HG02571 (cell line): ENCODE measurements around the gene LIME1.

ENCODE experiments used
- ATAC-seq: cut with Tn5 transposase; IDR thresholded peaks from one replicate; pipeline ENCODE4 v1.9.1; 2021; ENCODE audit warnings: mild to moderate bottlenecking, moderate library complexity; ENCODE audit not compliant: unreplicated experiment

Gene LIME1

DNA sequence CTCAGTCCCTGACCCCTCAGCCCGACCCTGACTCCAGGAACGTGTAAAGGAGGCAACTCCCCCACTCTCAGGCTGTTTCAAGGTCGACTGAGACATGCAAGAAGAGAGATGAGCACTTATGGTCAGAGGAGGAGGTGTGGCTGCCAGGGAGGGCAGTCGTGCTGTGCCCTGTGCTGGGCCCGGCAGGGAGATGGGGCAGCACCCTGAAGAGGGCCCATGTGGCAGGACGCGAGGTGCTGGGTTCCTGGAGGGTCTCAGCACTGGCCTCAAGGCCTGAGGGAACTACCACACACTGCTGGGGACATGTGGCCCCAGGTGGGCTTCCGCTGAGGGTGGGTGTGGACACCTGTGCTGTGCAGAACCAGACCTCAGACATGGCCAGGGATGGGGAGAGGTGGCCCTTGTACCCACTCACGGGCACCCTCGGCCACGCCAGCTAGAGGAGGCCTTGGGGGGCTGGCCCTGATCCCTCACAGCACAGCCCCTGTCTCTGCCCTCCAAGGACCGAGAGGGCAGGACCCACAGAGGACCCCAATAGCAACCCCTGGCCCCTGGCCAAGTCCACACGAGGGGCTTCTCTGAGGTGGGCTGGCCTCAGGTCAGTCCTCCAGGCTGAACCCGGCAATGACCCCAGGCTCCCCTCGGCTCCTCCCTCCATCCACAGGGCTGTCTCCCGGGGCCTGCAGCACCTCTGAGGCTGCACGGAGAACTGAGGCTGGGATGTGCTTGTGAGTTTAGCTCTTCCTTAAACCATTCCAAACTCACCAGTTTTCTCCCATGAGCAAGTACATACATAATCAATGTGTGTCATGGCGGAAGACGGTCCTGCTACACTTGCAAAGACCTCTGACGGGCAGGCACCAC is 11.8 kb downstream of the LIME1 start:
- no peak for ATAC-seq

DNA sequence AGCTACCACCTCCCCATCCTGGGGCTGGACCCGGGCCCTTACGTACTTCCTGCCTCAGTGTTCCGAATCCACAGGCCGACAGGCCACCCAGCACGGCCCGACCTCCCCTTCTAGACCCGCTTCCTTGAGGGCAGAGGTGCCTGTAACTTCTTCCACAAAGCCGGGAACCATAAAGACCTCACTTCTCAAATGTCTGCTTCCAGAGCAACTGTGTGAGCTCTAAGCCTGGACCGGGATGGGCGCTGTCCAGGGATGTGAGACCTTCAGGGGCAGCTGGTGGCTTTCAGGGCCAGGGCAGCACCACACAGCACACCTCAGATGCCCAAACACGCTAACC is 12.4 kb downstream of the LIME1 start:
- ATAC-seq = no peak

DNA sequence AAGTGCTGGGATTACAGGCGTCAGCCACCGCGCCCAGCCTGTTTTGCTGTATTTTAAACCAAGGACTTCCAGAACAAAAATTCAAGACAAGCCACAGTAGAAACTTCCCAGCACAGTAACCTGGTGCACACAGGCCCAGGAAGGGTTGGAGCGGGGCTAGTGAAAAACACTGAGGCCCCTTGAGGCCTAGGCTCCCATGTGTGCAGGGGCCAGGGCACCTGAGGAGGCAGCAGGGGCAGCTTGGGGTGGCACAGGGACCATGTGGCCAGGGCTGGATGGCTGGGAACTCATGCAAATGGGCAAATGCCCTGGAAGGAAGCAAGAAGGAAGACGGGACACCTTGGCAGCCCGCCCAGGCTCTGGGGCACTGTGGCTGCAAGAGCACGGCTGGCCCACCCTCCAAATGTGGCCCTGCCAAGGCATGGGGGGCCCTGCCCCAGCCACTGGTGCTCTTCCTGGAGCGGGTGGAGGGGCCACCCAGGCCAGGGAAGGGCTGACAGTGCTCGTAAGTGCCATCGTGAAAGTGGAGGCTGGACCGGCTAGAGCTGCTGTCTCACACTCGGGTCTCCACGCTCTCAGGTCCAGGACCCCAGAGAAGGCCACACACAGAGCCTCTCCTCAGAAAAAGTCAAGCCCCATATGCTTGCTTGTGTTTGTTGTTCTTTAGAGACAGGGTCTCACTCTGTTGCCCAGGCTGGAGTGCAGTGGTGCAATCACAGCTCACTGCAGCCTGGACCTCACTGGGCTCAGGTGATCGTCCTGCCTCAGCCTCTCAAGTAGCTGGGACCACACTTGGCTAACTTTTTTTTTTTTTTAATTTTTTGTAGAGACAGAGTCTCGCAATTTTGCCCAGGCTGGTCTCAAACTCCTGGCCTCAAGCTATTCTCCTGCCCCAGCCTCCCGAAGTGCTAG is 13.4 kb downstream of the LIME1 start:
- ATAC-seq = no peak

DNA sequence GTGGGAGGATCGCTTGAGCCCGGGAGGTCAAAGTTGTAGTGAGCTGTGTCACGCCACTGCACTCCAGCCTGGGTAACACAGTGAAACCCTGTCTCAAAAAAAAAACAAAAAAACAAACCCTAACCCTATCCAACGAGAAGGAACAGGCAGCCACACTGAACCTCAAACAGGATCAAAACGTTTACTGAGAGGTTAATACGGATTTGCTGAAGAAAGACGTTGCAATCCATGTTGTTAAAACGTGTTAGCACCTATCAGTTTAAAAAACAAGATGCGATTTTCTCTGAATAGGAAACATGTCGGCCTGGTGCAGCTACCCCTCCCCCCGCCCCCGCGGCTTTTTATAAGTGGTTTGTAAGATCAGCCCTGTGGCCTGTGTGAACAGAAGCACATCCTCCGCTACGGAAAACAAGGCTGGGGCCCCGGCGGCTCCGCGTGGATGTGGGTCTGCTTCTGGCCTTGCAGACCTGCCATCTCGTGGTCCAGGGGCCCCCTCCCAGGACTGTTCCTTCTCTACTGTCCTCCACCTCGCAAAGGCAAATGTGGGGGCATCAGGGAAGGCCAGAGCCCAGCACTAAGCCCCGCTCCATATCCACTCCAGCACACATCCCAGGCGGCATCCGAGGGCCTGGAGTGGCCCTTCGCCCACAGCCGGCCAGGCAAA is 14.5 kb downstream of the LIME1 start:
- no peak for ATAC-seq

DNA sequence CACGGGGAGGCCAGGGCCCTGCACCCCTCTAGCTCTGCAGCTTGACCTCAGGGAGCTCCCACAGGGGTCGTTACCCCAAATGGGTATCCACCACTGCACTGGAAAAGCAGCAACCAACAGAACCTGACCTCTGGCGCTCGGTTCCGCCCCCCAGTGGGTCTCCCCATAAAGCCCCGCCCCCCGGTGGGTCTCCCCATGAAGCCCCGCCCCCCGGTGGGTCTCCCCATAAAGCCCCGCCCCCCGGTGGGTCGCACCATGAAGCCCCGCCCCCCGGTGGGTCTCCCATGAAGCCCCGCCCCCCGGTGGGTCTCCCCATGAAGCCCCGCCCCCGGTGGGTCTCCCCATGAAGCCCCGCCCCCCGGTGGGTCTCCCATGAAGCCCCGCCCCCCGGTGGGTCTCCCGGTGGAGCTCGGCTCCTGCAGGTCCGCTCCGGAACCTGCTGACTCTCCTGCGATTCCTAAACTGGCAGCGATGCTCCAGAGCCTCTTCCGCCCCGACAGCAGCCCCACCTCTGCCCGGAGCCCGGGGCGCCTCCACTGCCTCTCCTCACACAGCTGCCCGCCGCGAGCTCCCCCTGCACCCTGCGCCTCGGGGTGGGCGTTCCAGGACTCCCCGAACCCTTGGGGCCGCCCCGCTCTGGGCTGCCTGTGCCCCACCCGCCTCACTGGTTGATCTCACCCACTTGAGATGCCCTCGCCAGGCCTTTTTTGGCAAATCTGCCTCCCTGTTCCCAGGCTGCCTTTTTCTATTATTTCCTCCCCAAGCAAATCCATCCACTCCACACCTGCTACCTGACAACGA is 15.2 kb downstream of the LIME1 start:
- no peak for ATAC-seq

DNA sequence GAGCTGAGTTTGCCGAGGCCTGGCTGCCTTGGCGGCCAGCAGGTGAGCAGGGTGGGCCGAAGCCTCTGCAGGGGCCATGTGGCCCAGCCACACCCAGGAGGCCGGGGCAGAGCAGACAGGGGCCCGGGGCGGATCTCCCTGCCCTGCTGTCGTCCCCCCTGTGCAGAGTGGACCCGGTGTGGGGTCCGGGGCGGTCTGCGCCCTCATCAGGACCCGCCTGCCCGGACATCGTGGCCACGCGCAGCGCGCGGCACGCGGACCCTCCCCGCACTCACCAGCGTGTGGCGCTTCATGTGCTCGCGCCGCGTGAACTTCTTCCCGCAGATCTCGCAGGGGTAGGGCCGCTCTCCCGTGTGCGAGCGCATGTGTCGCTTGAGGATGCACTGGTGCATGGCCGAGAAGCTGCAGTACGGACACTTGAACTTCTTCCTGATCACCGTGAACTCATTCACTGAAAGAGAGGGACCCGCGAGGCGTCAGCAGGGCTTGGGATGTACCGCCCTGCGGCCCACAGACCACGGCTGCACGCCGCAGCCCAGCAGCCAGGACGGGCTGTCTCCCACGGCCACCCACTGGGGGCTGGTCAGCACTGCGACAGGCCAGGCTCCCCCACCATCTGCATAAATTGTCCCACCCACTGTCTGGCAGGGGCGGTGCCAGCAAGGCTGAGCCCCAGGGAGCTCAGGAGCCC is 16.1 kb downstream of the LIME1 start:
- ATAC-seq = no peak

DNA sequence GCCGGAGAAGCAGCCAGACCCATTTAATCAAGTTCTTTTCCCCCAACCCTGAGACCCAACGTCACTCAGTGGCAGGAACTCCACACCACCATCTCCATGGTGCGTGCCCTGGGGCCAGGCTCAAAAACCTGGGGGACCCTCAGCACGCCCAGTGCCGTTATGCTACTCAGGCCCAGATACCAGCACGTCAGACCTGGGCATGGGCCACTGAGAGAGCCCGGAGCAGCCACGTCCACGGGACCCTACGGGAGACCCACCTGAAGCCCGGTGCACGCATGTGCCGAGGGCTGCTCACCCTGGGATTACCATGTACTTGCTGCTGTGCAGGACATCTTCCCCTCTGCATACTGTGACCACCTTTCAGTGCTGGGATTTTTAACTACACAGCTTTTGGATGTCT is 16.9 kb downstream of the LIME1 start:
- no peak for ATAC-seq

DNA sequence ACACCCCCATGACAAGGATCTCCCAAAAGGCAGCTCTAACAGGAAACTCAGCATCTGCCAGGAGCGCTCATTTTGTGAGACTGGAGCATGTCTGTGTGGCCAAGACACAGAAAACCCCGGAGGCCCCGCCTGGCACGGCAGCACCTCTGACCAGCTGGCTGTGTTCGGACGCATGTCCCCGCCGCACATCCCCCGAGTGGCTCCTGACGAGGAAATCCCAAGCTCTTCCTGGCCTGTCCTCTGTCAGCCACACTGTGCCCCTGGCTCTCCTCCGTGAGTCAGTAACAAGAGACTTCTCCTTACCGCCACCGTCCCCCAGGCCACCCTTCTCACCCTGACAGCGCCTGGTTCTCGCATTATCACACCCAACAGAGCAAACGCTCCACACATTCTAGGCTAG is 17.5 kb downstream of the LIME1 start:
- ATAC-seq = no peak

DNA sequence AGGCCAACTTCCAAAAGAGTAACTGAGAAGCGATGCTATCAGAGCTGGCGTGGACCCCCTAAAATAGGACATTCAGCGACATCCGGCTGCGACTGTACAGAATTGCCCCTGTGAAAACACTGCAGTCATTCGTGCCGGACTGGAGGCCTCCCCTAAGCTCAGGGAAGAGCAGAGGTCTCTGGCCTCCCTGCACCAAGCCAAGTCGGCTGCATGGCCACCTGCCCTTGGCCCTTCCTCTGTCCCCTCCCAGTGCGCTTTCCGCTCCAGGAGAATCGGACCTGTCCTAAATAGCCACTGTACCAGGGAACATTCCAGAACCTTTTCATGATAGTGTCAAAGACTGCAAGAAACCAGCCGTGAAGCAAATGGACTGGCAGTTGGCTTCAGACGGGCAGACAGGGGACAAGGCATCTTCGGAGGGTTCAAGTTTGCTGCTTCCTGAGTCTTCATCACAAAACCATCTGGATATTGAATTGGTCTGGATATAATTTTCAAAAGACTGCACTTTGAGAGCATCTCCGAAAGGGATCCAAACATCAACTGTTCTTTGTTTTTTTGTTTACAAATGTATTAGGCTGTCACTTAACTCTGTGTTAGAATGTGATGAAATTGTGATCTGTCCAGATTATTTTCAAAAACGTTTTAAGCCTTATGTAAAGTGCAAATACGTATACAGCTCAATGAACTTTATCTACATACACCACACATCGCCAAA is 19.6 kb downstream of the LIME1 start:
- no peak for ATAC-seq

DNA sequence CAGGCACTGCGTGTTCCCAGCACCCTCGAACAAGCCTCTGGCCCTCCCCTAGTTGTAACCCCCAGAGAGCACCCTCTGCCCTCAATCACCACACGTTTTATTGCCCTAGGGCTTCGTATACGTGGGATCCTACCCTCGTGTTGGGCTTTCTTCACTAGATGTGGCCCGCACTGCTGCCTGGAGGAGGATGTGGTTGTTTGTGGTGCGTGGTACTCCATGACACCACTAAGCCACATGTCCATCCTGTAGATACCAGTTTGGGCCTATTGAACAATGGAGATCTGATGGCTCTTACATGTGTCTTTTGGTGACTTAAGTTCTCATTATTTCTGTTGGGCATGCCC is 20.2 kb downstream of the LIME1 start:
- no peak for ATAC-seq

DNA sequence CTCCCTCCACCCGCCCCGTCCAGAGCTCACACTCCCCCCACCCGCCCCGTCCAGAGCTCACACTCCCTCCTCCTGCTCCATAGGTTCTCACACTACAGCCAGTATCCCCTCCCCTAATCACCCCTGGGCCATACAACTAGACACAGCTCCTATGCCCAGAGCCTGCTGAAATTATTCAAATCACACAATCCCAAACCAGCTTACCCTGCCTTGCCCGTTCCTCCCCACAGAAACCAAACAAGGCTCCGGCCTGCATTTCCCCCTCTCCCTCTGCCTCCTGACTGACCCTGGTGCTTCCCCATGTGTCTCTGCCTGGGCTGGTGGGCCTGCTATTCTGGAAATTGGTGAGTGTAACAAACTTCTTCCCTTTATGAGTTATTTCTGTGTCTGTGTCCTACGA is 21.7 kb downstream of the LIME1 start:
- no peak for ATAC-seq

DNA sequence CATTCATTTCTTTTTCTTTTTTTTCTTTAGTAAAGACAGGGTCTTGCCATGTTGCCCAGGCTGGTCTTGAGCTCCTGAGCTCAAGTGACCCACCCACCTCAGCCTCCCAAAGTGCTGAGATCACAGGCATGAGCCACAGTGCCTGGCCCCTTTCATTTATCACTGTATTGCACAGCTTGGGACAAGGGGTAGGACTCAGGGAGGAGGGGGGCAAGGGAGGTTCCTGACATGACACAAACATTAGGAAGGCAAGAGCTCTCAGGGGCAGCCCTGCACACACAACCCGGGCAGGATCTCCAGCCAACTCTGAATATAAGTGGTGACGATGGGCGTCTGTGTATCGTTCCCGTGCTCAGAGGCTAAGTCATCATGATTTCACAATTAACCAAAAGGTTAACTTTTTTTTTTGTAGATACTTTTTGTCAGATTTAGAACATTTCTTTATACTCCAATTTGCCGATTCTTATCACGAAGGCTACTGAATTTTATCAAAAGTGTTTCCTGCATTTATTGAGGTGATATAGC is 23.0 kb downstream of the LIME1 start:
- ATAC-seq = no peak

DNA sequence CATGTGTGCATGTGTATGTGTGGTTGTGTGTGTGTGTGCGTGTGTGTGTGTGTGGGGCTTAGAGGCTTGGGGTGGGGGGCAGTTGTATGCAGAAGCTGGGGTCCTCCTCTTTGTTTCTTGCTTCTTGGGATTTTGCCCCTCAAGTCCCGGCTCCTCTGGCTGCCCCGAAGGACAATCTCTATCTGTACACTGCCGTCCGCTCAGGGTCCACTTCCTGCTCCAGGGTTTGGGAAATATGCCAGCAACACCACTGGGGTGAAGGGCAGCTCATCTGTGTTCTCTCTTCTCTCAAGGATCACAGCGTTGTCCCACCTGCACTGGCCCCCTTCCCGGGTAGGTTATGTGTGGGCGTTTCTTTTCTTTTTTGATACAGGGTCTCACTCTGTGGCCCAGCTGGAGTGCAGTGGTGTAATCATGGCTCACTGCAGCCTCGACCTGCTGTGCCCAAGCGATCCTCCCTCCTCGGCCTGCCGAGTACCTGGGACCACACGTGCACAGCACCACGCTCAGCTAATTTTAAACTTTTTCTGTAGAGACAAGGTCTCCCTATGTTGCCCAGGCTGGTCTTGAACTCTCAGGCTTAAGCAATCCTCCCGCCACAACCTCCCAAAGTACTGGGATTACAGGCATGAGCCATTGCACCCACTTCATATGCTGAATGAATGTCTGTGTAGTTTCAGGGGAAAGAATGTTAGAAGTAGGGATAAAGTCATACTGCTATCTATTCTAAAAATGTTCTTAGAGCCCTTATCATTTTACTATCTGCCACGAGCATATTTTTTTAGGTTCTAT is 28.8 kb downstream of the LIME1 start:
- no peak for ATAC-seq

DNA sequence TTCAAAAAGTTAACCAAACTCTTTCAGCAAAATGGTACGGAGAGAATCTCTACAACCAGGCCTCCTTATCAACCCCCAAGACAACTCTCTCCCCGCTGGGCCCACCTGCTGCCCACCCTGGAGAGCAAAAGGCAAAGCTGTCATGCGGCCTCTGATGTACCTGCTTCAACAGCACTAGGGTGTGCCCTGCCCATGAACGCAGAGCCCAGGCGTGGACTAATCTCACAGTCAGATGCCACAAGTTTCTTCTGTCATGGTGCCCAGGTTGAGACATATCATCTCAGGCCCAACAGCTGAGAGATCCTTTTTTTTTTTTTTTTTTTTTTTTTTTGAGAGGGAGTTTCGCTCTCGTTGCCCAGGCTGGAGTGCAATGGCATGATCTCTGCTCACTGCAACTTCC is 29.4 kb downstream of the LIME1 start:
- ATAC-seq = no peak

DNA sequence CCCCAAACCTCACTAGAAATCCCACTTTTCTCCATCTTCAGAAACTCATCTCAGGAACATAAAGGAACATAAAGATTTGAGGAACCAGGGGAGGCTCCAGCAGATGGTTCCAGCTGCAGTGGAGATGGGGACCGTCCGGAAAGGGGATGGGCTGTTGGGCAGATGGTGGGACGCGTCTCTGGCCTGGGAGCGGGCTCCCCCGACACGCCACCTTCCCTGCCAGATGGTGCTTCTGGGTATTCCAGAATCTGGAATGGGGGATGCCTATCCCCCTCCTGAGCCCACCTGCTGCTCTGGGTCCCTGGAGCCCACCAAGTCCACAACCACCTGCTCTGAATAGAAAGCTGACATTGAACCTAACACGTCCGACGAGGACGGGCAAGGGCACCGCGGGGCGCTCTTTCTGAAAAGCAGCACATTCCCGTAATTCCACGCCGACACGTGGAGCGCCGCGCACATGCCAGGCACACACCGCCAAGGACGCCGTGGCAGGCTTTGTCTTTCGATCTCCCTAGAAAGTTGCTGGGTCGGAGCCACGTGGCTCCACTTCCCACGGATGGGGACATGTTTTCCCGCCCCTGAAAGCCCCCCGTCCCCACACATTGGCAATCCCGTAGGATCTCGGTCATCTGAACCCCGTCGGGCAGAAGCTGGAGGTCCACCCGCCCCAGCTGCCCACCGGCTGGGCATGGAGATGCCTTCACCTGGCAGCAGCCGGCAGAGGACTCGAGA is 30.4 kb downstream of the LIME1 start:
- no peak for ATAC-seq

DNA sequence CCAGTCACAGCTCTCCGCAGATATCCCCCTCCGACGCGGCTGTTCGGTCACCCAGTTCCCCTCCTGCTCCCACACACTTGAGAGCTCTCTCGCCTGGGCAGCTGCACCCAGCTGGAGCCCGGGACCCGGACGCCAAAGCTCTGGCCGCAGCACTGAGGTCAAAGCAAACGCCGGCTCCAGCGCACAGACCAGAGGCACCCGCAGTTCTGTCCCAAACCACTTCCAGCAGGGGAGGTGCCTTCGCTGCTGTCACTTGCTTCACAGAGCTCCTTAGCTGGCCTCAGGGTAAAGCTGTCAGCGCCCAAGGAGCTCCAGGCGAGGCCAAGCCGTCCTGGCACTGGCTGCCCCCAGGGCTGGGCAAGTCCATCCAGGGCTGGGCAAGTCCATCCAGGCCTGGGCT is 31.0 kb downstream of the LIME1 start:
- ATAC-seq = no peak

DNA sequence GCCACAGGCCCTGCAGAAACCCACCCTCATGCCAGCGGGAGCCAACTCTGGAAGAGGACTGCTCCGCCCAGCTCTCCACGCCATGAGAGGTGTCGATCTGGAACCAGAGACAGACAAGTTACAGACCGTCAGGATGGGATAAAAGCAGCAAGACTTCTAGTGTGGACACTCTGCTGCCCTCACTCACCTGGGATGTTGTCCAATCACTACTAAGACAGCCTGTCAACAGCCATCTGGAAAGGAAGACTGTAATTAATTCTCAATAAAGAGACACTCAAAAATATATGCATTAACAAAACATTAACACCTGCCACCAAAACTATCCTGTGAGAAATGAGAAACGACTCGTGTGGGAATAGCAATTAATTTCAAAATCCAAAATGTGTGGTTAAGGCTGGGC is 31.4 kb downstream of the LIME1 start:
- ATAC-seq = no peak
